NCI-H524 treated with DMSO at 0.1 percent for 48 hours (cell line): ENCODE data around the gene TRPM3.

Experiments used
- DNase-seq: peaks from one replicate; lab custom pipeline; 2025; lab: John Stamatoyannopoulos, UW

The TRPM3 gene

DNA sequence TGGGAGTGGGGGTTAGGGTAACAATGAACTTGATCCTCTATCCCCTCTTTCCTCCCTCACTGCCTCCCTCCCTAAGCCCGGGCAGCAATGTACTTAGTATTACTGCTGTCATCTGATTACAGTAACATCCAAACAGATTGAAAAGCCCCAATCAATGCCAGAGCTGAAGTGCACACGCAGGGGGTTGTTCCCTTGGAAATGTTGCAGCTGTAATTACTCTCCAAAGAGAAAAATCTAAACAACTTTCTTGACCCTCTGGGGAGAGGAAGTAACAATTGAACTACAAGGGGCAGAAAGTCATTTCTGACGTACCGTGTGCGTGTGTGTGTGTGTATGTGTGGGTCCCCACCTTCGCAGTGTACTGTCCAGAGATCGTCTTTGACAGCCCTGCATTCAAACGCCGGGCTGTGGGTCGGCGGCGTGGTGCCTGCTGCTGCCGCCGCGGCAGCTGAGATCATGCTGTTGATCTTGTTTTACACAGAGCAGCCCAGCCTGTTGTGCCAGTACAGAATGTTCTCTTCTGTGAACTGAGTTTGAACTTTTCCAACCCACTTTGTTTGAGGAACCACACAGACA lies 640.9 kb downstream of the TRPM3 start:
- peak; percentile 10 for DNase-seq

GRCh38 chr9:70479880-70480291 lies 641.5 kb downstream of the TRPM3 start:
- no peak for DNase-seq
